GM12878 (cell line): Measurements from ENCODE around the gene LCLAT1. TPM values are rescaled to one million over a fixed set of nuclear protein-coding genes. Genes with fewer than 3 reads are reported as not detected.

Experiments
- ATAC-seq: fragments of 200-7000 bp; cut with Tn5 transposase; 3 replicates; pipeline ENCODE4 v1.9.1; 2020; ENCODE audit warnings: mild to moderate bottlenecking, moderate library complexity
- BruUV-seq: library from RNA; stranded (reverse); fragments of 400-500 nt; replicated peaks from 2 replicates; lab custom pipeline; 2021; lab: Mats Ljungman, UMichigan
- CTCF ChIA-PET: fragments of 300-600 bp; sonication (Branson Sonifier 250); formaldehyde crosslinking; extraction: SDS; loops from one replicate; lab custom pipeline; 2021; ENCODE audit warnings: inconsistent platforms; lab: Yijun Ruan, JAX
- POLR2A ChIA-PET: fragments of 350-600 bp; formaldehyde crosslinking; extraction: SDS; loops from one replicate; lab custom pipeline; 2021; ENCODE audit warnings: inconsistent platforms; lab: Charles Lee
- RAD21 ChIA-PET: fragments of 300-600 bp; sonication (Branson Sonifier 250); formaldehyde crosslinking; loops from one replicate; lab custom pipeline; 2023; ENCODE audit warnings: antibody characterized with exemption; ENCODE audit not compliant: unreplicated experiment; lab: Charles Lee
- SMC1A ChIA-PET: fragments of 300-600 bp; sonication (Branson Sonifier 250); formaldehyde crosslinking; loops from one replicate; lab custom pipeline; 2023; ENCODE audit not compliant: unreplicated experiment, uncharacterized antibody; lab: Charles Lee
- DNase-seq: peaks from one replicate; pipeline ENCODE4 v3.0.0-alpha.2; 2011; ENCODE audit warnings: low read depth, low spot score
- FAIRE-seq: peaks from 3 replicates; lab custom pipeline; 2011; peaks lifted over from hg19 to GRCh38; lab: Jason Lieb, UNC
- H2AFZ ChIP-seq: 2 replicates; pipeline ENCODE4 v1.6.0; 2011; ENCODE audit warnings: low read depth, low read length, control low read depth; ENCODE audit not compliant: control insufficient read depth
- H3K27ac ChIP-seq: 2 replicates; pipeline ENCODE4 v1.5.1; 2011; ENCODE audit warnings: control low read depth; ENCODE audit not compliant: control insufficient read depth, insufficient read depth
- H3K27me3 ChIP-seq, 2 experiments: replicated peaks in 1 of 2; 2 replicates each; pipeline versions ENCODE4 v1.6.0 to v1.6.1; 2011; ENCODE audit warnings: low read length in 1 of 2; ENCODE audit not compliant: control insufficient read depth in 2 of 2, insufficient read depth in 2 of 2
- H3K36me3 ChIP-seq, 2 experiments: 2 replicates each; pipeline ENCODE4 v1.5.1; 2011; ENCODE audit warnings: low read length in 1 of 2; ENCODE audit not compliant: control insufficient read depth in 2 of 2, insufficient read depth in 2 of 2
- H3K4me1 ChIP-seq: 2 replicates; pipeline ENCODE4 v1.6.1; 2011; ENCODE audit warnings: mild to moderate bottlenecking, low read length, moderate library complexity, mixed read lengths; ENCODE audit not compliant: control insufficient read depth, insufficient read depth
- H3K4me2 ChIP-seq: 2 replicates; pipeline ENCODE4 v1.6.0; 2011; ENCODE audit warnings: control low read depth; ENCODE audit not compliant: control insufficient read depth, insufficient read depth
- H3K4me3 ChIP-seq: fragments of 200-600 bp; sonication (generic); 2 replicates; pipeline ENCODE4 v1.5.1; 2016
- H3K79me2 ChIP-seq: 2 replicates; pipeline ENCODE4 v1.6.0; 2011; ENCODE audit warnings: low read length; ENCODE audit not compliant: control insufficient read depth, insufficient read depth
- H3K9ac ChIP-seq: 2 replicates; pipeline ENCODE4 v1.8.0; 2011; ENCODE audit warnings: low read length, control low read depth, mixed read lengths; ENCODE audit not compliant: control insufficient read depth, insufficient read depth
- H3K9me3 ChIP-seq: replicated peaks from 3 replicates; pipeline ENCODE4 v1.5.1; 2011; ENCODE audit warnings: mild to moderate bottlenecking, low read length; ENCODE audit not compliant: control insufficient read depth, insufficient read depth
- H4K20me1 ChIP-seq: 2 replicates; pipeline ENCODE4 v1.6.0; 2011; ENCODE audit not compliant: control insufficient read depth, insufficient read depth
- BCL3 ChIP-seq: IDR thresholded peaks from 2 replicates; pipeline ENCODE4 v1.6.1; 2011; ENCODE audit warnings: borderline replicate concordance, low read depth, mild to moderate bottlenecking, moderate library complexity, low read length; ENCODE audit not compliant: insufficient read depth, poor library complexity, severe bottlenecking
- CUX1 ChIP-seq: IDR thresholded peaks from 2 replicates; pipeline ENCODE4 v1.6.1; 2012; ENCODE audit warnings: improper control_type of control experiment, low read depth, low read length; ENCODE audit not compliant: insufficient replicate concordance
- SMAD5 ChIP-seq: IDR thresholded peaks from 2 replicates; pipeline ENCODE4 v1.6.1; 2016; ENCODE audit warnings: antibody characterized with exemption, low read depth
- YBX1 ChIP-seq: fragments of 450-650 bp; IDR thresholded peaks from 2 replicates; pipeline ENCODE4 v1.6.1; 2016; ENCODE audit warnings: antibody characterized with exemption
- WGBS: methylation state at CpG from one replicate; pipeline ENCODE4 v1.1.6; 2016; ENCODE audit warnings: low lambda C conversion rate; ENCODE audit not compliant: insufficient replicate concordance, insufficient coverage; ENCODE audit errors: missing lambda C conversion rate; 5-methylcytosine and 5-hydroxymethylcytosine counted together
- in situ Hi-C: fragments of 300-500 bp; cut with MboI; formaldehyde crosslinking; loops from 9 replicates; pipeline ENCODE4 v1.14.3; 2018; ENCODE audit warnings: mixed read lengths
- intact Hi-C: fragments of 100-400 bp; cut with micrococcal nuclease; formaldehyde crosslinking; loops from one replicate; pipeline ENCODE4 v1.14.2; 2022; ENCODE audit not compliant: unreplicated experiment
- polyA plus RNA-seq, 11 experiments: library from polyadenylated mRNA; depleted of rRNA in 4 of 11; unstranded in 6 of 11; stranded (reverse) in 5 of 11; fragments of >200 nt; fragmentation: Nextera tagmentation in 4 of 11; fragmentation: Illumina TruSeq in 1 of 11; extraction: Ambion mirVana in 4 of 11; extraction: Trizol in 1 of 11; gene quantifications; 1 replicate in 1 of 11; 2 replicates in 10 of 11; pipeline versions ENCODE4 v1.2.1 to v1.2.3, GENCODE V29; 2011 to 2016; ENCODE audit warnings: inconsistent platforms in 2 of 11, missing spikeins in 2 of 11, low read depth in 1 of 11
- total RNA-seq, 4 experiments: library from RNA; depleted of rRNA in 3 of 4; stranded (reverse); fragments of >200 nt in 3 of 4; fragmentation: Illumina TruSeq in 1 of 4; extraction: Trizol in 1 of 4; gene quantifications; 2 replicates each; pipeline versions ENCODE4 v1.2.1 to v1.2.3, GENCODE V29; 2013 to 2021

The LCLAT1 gene
- total and polyA plus RNA-seq, 10 of the 15 experiments (the other 5 are each of a cell fraction or from before 2014, with no cell fraction given) = 8.1 to 33.0 (median 15.9) TPM

- no peak overlapping the region for H3K4me3 ChIP-seq
- TF ChIP-seq CUX1 (no peak), YBX1 (no peak), SMAD5 (no peak), BCL3 (peak; percentile 56)
- no peak overlapping the region for H3K27ac ChIP-seq
- ChIA-PET RAD21 (no interaction called here), POLR2A (interaction anchor here (0.7 kb wide), 1 partner anchor 1396 kb away, joined by 3 read pairs; no protein-coding TSS in a partner anchor), CTCF (interaction anchor here (1.1 to 1.3 kb wide), 2 partner anchors 15 to 22 kb away, joined by 4 to 5 read pairs; no protein-coding TSS in a partner anchor), SMC1A (interaction anchor here (1.3 kb wide), 1 partner anchor 408 kb away, joined by 3 read pairs; no protein-coding TSS in a partner anchor)
- DNase-seq = no peak
- H3K79me2 ChIP-seq = no peaks in the 10 kb centered on the region
- H3K27me3 ChIP-seq = no peaks in the 10 kb centered on the region
- no TSS peak for BruUV-seq
- ATAC-seq = no peak
- in situ Hi-C loops (no loop called here), intact Hi-C loops (no loop called here)
- no peak overlapping the region for H3K4me2 ChIP-seq
- no peak for FAIRE-seq
- no peak overlapping the region for H2AFZ ChIP-seq
- no peak overlapping the region for H3K9ac ChIP-seq
- H3K4me1 ChIP-seq = peaks cover 9% of the 10 kb centered on the region
- 38% methylated on average over 1 of the region's 1 CpG for WGBS
- H4K20me1 ChIP-seq = no peaks in the 10 kb centered on the region
- H3K9me3 ChIP-seq = no peaks in the 10 kb centered on the region
- H3K36me3 ChIP-seq = no peaks in the 10 kb centered on the region; a peak in 1 of 4 replicates
Observed at GRCh38 chr2:30615926-30616325, 168.9 kb downstream of the LCLAT1 start.
